Osteoblast (primary cell): ENCODE data around the gene KCNA10. TPM values are rescaled to one million over a fixed set of nuclear protein-coding genes. Genes with fewer than 3 reads are reported as not detected.

Experiments
- DNase-seq: peaks from one replicate; pipeline ENCODE4 v3.0.0; 2011; ENCODE audit warnings: low spot score, mixed read lengths; ENCODE audit not compliant: insufficient read length; ENCODE audit errors: missing footprints
- H2AFZ ChIP-seq: 2 replicates; pipeline ENCODE4 v1.6.0; 2011; ENCODE audit warnings: mild to moderate bottlenecking, low read length
- H3K27ac ChIP-seq: 2 replicates; pipeline ENCODE4 v1.5.1; 2011; ENCODE audit warnings: mild to moderate bottlenecking, low read depth, low read length, moderate library complexity
- H3K27me3 ChIP-seq: 2 replicates; pipeline ENCODE4 v1.6.0; 2012; ENCODE audit warnings: mild to moderate bottlenecking, control low read depth, inconsistent platforms, low read length, moderate library complexity; ENCODE audit not compliant: insufficient read depth
- H3K36me3 ChIP-seq: 2 replicates; pipeline ENCODE4 v1.5.1; 2011; ENCODE audit warnings: mild to moderate bottlenecking, low read length, control low read depth, moderate library complexity; ENCODE audit not compliant: insufficient read depth
- H3K4me1 ChIP-seq: 2 replicates; pipeline ENCODE4 v1.5.1; 2011; ENCODE audit warnings: mild to moderate bottlenecking, low read length, control low read depth, moderate library complexity; ENCODE audit not compliant: insufficient read depth
- H3K4me2 ChIP-seq: 2 replicates; pipeline ENCODE4 v1.6.0; 2011; ENCODE audit warnings: mild to moderate bottlenecking, low read length; ENCODE audit not compliant: insufficient read depth
- H3K4me3 ChIP-seq: fragments of 200-600 bp; sonication (generic); 3 replicates; pipeline ENCODE4 v1.5.1; 2012; ENCODE audit warnings: mild to moderate bottlenecking, low read length, inconsistent platforms; ENCODE audit not compliant: insufficient read depth
- H3K79me2 ChIP-seq: 2 replicates; pipeline ENCODE4 v1.6.0; 2012; ENCODE audit warnings: mild to moderate bottlenecking, low read length, control low read depth, inconsistent platforms; ENCODE audit not compliant: insufficient read depth
- H3K9me3 ChIP-seq: 2 replicates; pipeline ENCODE4 v1.5.1; 2011; ENCODE audit warnings: low read depth, low read length, control low read depth
- H4K20me1 ChIP-seq: 2 replicates; pipeline ENCODE4 v1.6.0; 2012; ENCODE audit warnings: mild to moderate bottlenecking, low read length, control low read depth; ENCODE audit not compliant: insufficient read depth
- total RNA-seq: library from RNA; depleted of rRNA; stranded (reverse); fragments of >200 nt; gene quantifications from 2 replicates; pipeline ENCODE4 v1.2.3, GENCODE V29; 2012
- TF ChIP-seq, protein P1 (sequence below): IDR thresholded peaks from 2 replicates; pipeline ENCODE4 v1.5.1; 2011; ENCODE audit warnings: mild to moderate bottlenecking, low read depth, low read length, moderate library complexity; ENCODE audit errors: extremely low read depth

Gene KCNA10
- total RNA-seq, 1 donor: not detected

DNA sequence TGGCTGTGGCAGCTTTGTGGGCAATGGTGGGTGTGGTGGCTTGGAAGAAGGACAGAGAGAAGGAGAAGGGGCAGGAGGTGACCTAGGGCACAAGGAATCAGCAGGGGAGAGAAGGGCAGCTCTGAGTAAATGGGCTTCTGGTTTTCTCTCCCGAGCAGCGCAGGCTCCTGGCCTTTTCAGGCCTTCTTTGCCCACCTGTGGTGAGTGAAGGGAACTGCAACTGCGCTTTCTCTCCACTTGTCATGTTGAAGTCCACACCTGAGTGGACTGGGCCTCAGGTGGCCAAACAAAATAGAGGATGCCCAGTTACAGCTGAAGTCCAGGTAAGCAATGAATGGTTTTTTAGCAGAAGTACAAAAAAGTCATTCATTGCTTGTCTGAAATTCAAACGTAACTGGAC, 29.4 kb upstream of the KCNA10 start:
- TF ChIP-seq, protein P1, sequence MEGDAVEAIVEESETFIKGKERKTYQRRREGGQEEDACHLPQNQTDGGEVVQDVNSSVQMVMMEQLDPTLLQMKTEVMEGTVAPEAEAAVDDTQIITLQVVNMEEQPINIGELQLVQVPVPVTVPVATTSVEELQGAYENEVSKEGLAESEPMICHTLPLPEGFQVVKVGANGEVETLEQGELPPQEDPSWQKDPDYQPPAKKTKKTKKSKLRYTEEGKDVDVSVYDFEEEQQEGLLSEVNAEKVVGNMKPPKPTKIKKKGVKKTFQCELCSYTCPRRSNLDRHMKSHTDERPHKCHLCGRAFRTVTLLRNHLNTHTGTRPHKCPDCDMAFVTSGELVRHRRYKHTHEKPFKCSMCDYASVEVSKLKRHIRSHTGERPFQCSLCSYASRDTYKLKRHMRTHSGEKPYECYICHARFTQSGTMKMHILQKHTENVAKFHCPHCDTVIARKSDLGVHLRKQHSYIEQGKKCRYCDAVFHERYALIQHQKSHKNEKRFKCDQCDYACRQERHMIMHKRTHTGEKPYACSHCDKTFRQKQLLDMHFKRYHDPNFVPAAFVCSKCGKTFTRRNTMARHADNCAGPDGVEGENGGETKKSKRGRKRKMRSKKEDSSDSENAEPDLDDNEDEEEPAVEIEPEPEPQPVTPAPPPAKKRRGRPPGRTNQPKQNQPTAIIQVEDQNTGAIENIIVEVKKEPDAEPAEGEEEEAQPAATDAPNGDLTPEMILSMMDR: peak; percentile 38
- H3K9me3 ChIP-seq: no peaks in the 10 kb centered on the region
- no peaks in the 10 kb centered on the region for H3K4me1 ChIP-seq
- H3K27me3 ChIP-seq: peaks cover 7% of the 10 kb centered on the region
- no peak for DNase-seq
- no peaks in the 10 kb centered on the region for H4K20me1 ChIP-seq
- H3K79me2 ChIP-seq: no peaks in the 10 kb centered on the region
- no peak overlapping the region for H2AFZ ChIP-seq
- no peak overlapping the region for H3K4me2 ChIP-seq
- H3K27ac ChIP-seq: no peak overlapping the region
- H3K4me3 ChIP-seq: no peak overlapping the region
- no peaks in the 10 kb centered on the region for H3K36me3 ChIP-seq

DNA sequence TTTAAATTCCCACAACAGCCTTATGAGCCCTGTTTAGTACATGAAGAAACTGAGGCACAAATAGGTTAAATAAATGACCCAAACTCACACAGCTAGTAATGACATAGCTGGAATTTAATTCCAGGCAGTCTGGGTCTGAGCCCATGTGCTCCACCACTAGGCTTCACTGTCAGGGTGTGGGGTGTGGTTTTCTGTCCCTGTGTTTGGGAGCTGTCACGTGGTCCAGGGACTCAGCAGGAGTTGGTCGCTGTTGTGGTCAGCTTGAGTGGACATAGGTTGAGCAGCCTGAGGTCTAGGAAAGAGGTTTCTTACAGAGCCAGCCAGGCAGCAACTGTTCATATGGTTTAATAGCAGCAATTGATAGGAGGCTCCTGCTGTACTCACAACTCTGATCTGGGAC, 28.0 kb upstream of the KCNA10 start:
- Histone ChIP-seq H3K9me3 (no peaks in the 10 kb centered on the region), H3K27me3 (peaks cover 3% of the 10 kb centered on the region), H2AFZ (no peak overlapping the region), H3K4me1 (no peaks in the 10 kb centered on the region), H3K79me2 (no peaks in the 10 kb centered on the region), H3K4me2 (no peak overlapping the region), H4K20me1 (no peaks in the 10 kb centered on the region), H3K27ac (no peak overlapping the region), H3K36me3 (no peaks in the 10 kb centered on the region), H3K4me3 (no peak overlapping the region)
- no peak for DNase-seq
- TF ChIP-seq, protein P1: no peak

DNA sequence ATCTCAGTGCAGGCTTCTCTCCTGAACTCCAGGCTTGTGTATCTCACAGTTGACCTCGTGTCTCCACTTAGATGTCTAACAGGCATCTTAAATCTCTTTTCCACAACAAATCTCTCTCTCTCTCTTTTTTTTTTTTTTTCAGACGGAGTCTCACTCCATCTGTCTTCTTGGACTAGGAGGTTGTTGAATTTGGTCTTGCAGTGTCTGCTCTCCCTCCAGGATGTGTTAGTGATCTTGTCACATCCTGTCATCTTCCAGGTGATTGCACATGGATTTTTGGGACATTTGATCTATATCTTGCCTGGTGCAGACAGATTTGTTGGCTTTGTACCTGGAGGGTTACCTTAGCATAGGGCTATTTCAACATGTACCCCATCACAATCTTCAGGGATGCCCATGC, 26.5 kb upstream of the KCNA10 start:
- TF ChIP-seq, protein P1: no peak
- H3K36me3 ChIP-seq: no peaks in the 10 kb centered on the region
- no peaks in the 10 kb centered on the region for H3K9me3 ChIP-seq
- H3K4me2 ChIP-seq: no peak overlapping the region
- no peak overlapping the region for H3K4me3 ChIP-seq
- no peaks in the 10 kb centered on the region for H3K4me1 ChIP-seq
- DNase-seq: no peak
- H3K27ac ChIP-seq: no peak overlapping the region
- no peaks in the 10 kb centered on the region for H3K27me3 ChIP-seq
- H4K20me1 ChIP-seq: no peaks in the 10 kb centered on the region
- no peak overlapping the region for H2AFZ ChIP-seq
- no peaks in the 10 kb centered on the region for H3K79me2 ChIP-seq

DNA sequence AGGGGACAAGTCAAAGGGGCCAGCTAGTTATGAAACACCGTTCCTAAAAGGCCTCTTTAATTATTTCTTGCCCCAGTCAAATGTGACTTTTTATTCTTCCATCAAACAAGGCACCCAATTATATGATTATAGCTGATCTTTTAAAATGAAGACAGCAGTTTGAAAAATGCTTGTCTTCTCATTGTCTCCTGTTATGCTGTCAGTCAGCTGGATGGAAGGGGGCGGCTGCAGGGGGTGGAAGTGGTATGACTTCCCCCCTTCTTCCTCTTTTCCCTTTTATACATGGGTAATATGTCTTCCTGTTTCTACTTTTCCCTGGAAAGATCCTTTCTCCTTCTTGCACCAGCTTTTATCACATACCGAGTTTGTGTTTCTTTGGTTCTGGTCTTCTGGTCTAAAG, 25.8 kb upstream of the KCNA10 start:
- Histone ChIP-seq H4K20me1 (no peaks in the 10 kb centered on the region), H3K4me3 (no peak overlapping the region), H3K9me3 (no peaks in the 10 kb centered on the region), H3K79me2 (no peaks in the 10 kb centered on the region), H3K27ac (no peak overlapping the region), H3K27me3 (no peaks in the 10 kb centered on the region), H3K36me3 (no peaks in the 10 kb centered on the region), H3K4me2 (no peak overlapping the region), H3K4me1 (no peaks in the 10 kb centered on the region), H2AFZ (no peak overlapping the region)
- TF ChIP-seq, protein P1: no peak
- no peak for DNase-seq
